ENCODE data around the gene HNRNPM. TPM values are rescaled to one million over a fixed set of nuclear protein-coding genes. Genes with fewer than 3 reads are reported as not detected.

Gene HNRNPM
- polyA plus RNA-seq, 1 experiment = 81.6 TPM

- no peaks in the 10 kb centered on the region for H3K36me3 ChIP-seq (ENCODE audit: control insufficient read depth, insufficient read depth, low read length)
- H3K27me3 ChIP-seq (ENCODE audit: control insufficient read depth, insufficient read depth, low read length) = no peaks in the 10 kb centered on the region
- POLR2A ChIA-PET = no interaction called here
- DNase-seq (ENCODE audit: low read depth) = no peak
- CTCF ChIA-PET = no interaction called here
- no peak for TF ChIP-seq CTCF (IDR thresholded peaks at IDR 0.05; ENCODE audit: insufficient read depth, low read depth, low read length)
- H3K4me3 ChIP-seq (ENCODE audit: low read depth, low read length) = no peak overlapping the region
These were observed 53.5 kb downstream of the HNRNPM start for GRCh38 chr19:8498295-8498694.

GRCh38 chr19:8499048-8499833 lies 54.5 kb downstream of the HNRNPM start:
- ChIA-PET POLR2A (no interaction called here), CTCF (no interaction called here)
- no peaks in the 10 kb centered on the region for H3K27me3 ChIP-seq (ENCODE audit: control insufficient read depth, insufficient read depth, low read length)
- H3K36me3 ChIP-seq (ENCODE audit: control insufficient read depth, insufficient read depth, low read length) = no peaks in the 10 kb centered on the region
- DNase-seq (ENCODE audit: low read depth) = no peak
- no peak overlapping the region for H3K4me3 ChIP-seq (ENCODE audit: low read depth, low read length)
- TF ChIP-seq CTCF (IDR thresholded peaks at IDR 0.05; ENCODE audit: insufficient read depth, low read depth, low read length) = no peak

- ChIA-PET POLR2A (no interaction called here), CTCF (no interaction called here)
- TF ChIP-seq CTCF (IDR thresholded peaks at IDR 0.05; ENCODE audit: insufficient read depth, low read depth, low read length) = no peak
- H3K36me3 ChIP-seq (ENCODE audit: control insufficient read depth, insufficient read depth, low read length) = no peaks in the 10 kb centered on the region
- no peaks in the 10 kb centered on the region for H3K27me3 ChIP-seq (ENCODE audit: control insufficient read depth, insufficient read depth, low read length)
- H3K4me3 ChIP-seq (ENCODE audit: low read depth, low read length) = no peak overlapping the region
- DNase-seq (ENCODE audit: low read depth) = no peak
These were observed 55.4 kb downstream of the HNRNPM start for GRCh38 chr19:8500158-8500557.

GRCh38 chr19:8501516-8501915 lies 56.7 kb downstream of the HNRNPM start:
- DNase-seq (ENCODE audit: low read depth) = no peak
- Histone ChIP-seq H3K4me3 (ENCODE audit: low read depth, low read length) (no peak overlapping the region), H3K36me3 (ENCODE audit: control insufficient read depth, insufficient read depth, low read length) (no peaks in the 10 kb centered on the region), H3K27me3 (ENCODE audit: control insufficient read depth, insufficient read depth, low read length) (no peaks in the 10 kb centered on the region)
- TF ChIP-seq CTCF (IDR thresholded peaks at IDR 0.05; ENCODE audit: insufficient read depth, low read depth, low read length) = no peak
- ChIA-PET CTCF (no interaction called here), POLR2A (no interaction called here)

- TF ChIP-seq CTCF (IDR thresholded peaks at IDR 0.05; ENCODE audit: insufficient read depth, low read depth, low read length) = no peak
- H3K36me3 ChIP-seq (ENCODE audit: control insufficient read depth, insufficient read depth, low read length) = no peaks in the 10 kb centered on the region
- no peak overlapping the region for H3K4me3 ChIP-seq (ENCODE audit: low read depth, low read length)
- CTCF ChIA-PET = no interaction called here
- H3K27me3 ChIP-seq (ENCODE audit: control insufficient read depth, insufficient read depth, low read length) = no peaks in the 10 kb centered on the region
- POLR2A ChIA-PET = no interaction called here
- DNase-seq (ENCODE audit: low read depth) = no peak
These were observed 57.2 kb downstream of the HNRNPM start for GRCh38 chr19:8501981-8502380.

Data from BJ (cell line).